Neuronal stem cell (in vitro differentiated cells): ENCODE data around the gene SDR42E2.

Experiments used
- DNase-seq: peaks from one replicate; pipeline ENCODE4 v3.0.0-alpha.2; 2013; ENCODE audit warnings: low spot score
- H2AFZ ChIP-seq: one replicate; pipeline ENCODE4 v1.6.1; 2013; ENCODE audit warnings: mild to moderate bottlenecking, low read length, inconsistent platforms
- H2AK5ac ChIP-seq: 2 replicates; pipeline ENCODE4 v1.6.1; 2013; ENCODE audit warnings: low read depth, mild to moderate bottlenecking, inconsistent platforms, low read length, moderate library complexity, mixed read lengths
- H2BK120ac ChIP-seq: 2 replicates; pipeline ENCODE4 v1.6.1; 2013; ENCODE audit warnings: low read depth, mild to moderate bottlenecking, inconsistent platforms, low read length, moderate library complexity, mixed read lengths
- H2BK12ac ChIP-seq: one replicate; pipeline ENCODE4 v1.6.1; 2013; ENCODE audit warnings: low read length, inconsistent platforms
- H2BK15ac ChIP-seq: 2 replicates; pipeline ENCODE4 v1.6.1; 2013; ENCODE audit warnings: mild to moderate bottlenecking, low read length, inconsistent platforms, mixed read lengths
- H2BK5ac ChIP-seq: one replicate; pipeline ENCODE4 v1.6.1; 2013; ENCODE audit warnings: inconsistent platforms, mild to moderate bottlenecking, low read length, moderate library complexity
- H3K14ac ChIP-seq: one replicate; pipeline ENCODE4 v1.6.1; 2013; ENCODE audit warnings: low read length, inconsistent platforms
- H3K18ac ChIP-seq: 2 replicates; pipeline ENCODE4 v1.6.1; 2013; ENCODE audit warnings: low read length, inconsistent platforms
- H3K23ac ChIP-seq: 2 replicates; pipeline ENCODE4 v1.6.1; 2013; ENCODE audit warnings: low read depth, mild to moderate bottlenecking, mixed read lengths, low read length, inconsistent platforms; ENCODE audit not compliant: poor library complexity
- H3K27ac ChIP-seq: replicated peaks from 3 replicates; pipeline ENCODE4 v1.5.1; 2013; ENCODE audit warnings: low read length, inconsistent platforms
- H3K27me3 ChIP-seq, 3 experiments: 2 replicates each; pipeline ENCODE4 v1.6.1; 2013; ENCODE audit warnings: low read length in 3 of 3, mild to moderate bottlenecking in 2 of 3, inconsistent platforms in 1 of 3, low read depth in 1 of 3, mixed read lengths in 1 of 3, moderate library complexity in 1 of 3; ENCODE audit not compliant: control insufficient read depth in 3 of 3, insufficient read depth in 3 of 3
- H3K36me3 ChIP-seq, 2 donors: replicated peaks in 1 of 2; 2 replicates each; pipeline ENCODE4 v1.6.1; 2013; ENCODE audit warnings: low read length in 2 of 2; ENCODE audit not compliant: control insufficient read depth in 2 of 2, insufficient read depth in 2 of 2
- H3K4ac ChIP-seq: 2 replicates; pipeline ENCODE4 v1.6.1; 2013; ENCODE audit warnings: inconsistent platforms, mild to moderate bottlenecking, low read length, moderate library complexity
- H3K4me1 ChIP-seq, 2 donors: 1 replicate in 1 of 2; 2 replicates in 1 of 2; pipeline ENCODE4 v1.6.1; 2013; ENCODE audit warnings: low read length in 2 of 2, low read depth in 1 of 2; ENCODE audit not compliant: control insufficient read depth in 2 of 2, insufficient read depth in 1 of 2
- H3K4me2 ChIP-seq: one replicate; pipeline ENCODE4 v1.6.1; 2013; ENCODE audit warnings: mild to moderate bottlenecking, low read length, inconsistent platforms; ENCODE audit not compliant: insufficient read depth, poor library complexity, severe bottlenecking
- H3K4me3 ChIP-seq, 2 donors: 2 replicates each; pipeline ENCODE4 v1.5.1; 2013; ENCODE audit warnings: low read length in 2 of 2, mild to moderate bottlenecking in 2 of 2, inconsistent platforms in 1 of 2, moderate library complexity in 1 of 2
- H3K79me1 ChIP-seq: one replicate; pipeline ENCODE4 v1.6.1; 2013; ENCODE audit warnings: low read depth, mild to moderate bottlenecking, inconsistent platforms, low read length, moderate library complexity
- H3K9ac ChIP-seq: one replicate; pipeline ENCODE4 v1.6.1; 2013; ENCODE audit warnings: mild to moderate bottlenecking, low read depth, low read length, inconsistent platforms; ENCODE audit not compliant: poor library complexity
- H3K9me3 ChIP-seq, 2 donors: replicated peaks in 1 of 2; 2 replicates each; pipeline versions ENCODE3 to v1.6.1; 2013; ENCODE audit warnings: low read length in 2 of 2, mild to moderate bottlenecking in 2 of 2, inconsistent platforms in 1 of 2, low read depth in 1 of 2, mixed read lengths in 1 of 2, moderate library complexity in 1 of 2; ENCODE audit not compliant: control insufficient read depth in 2 of 2, insufficient read depth in 1 of 2
- H4K8ac ChIP-seq: one replicate; pipeline ENCODE4 v1.6.1; 2013; ENCODE audit warnings: low read depth, mild to moderate bottlenecking, inconsistent platforms, low read length, moderate library complexity
- H4K91ac ChIP-seq: one replicate; pipeline ENCODE4 v1.6.1; 2013; ENCODE audit warnings: low read length, low read depth, mild to moderate bottlenecking, inconsistent platforms; ENCODE audit not compliant: poor library complexity
- WGBS, 2 donors: extraction: QIAGEN DNeasy Blood & Tissue Kit; methylation state at CpG; one replicate each; pipeline ENCODE4 v1.1.7; 2013; ENCODE audit warnings: missing lambda C conversion rate in 2 of 2, mixed read lengths in 1 of 2; ENCODE audit not compliant: insufficient read length in 2 of 2, insufficient replicate concordance in 1 of 2; ENCODE audit errors: extremely low coverage in 2 of 2; 5-methylcytosine and 5-hydroxymethylcytosine counted together

The SDR42E2 gene

GRCh38 chr16:22193063-22193411, 30.7 kb downstream of the SDR42E2 start:
- WGBS, 2 donors: no CpG with 5 or more reads among the region's 2 CpGs
- no peak overlapping the region for H2BK15ac ChIP-seq
- no peaks in the 10 kb centered on the region for H3K9me3 ChIP-seq
- H3K18ac ChIP-seq: no peak overlapping the region
- no peak for DNase-seq
- H4K8ac ChIP-seq: no peak overlapping the region
- H2AK5ac ChIP-seq: no peak overlapping the region
- H2BK5ac ChIP-seq: no peak overlapping the region
- H3K4me1 ChIP-seq: peaks cover 0 to 4% of the 10 kb centered on the region in 2 donors
- H2BK12ac ChIP-seq: no peak overlapping the region
- H2BK120ac ChIP-seq: no peak overlapping the region
- H3K27me3 ChIP-seq: peaks cover 0 to 12% (median 6%) of the 10 kb centered on the region in 3 experiments
- no peak overlapping the region for H3K27ac ChIP-seq
- no peak overlapping the region for H3K14ac ChIP-seq
- no peak overlapping the region for H3K4ac ChIP-seq
- no peak overlapping the region for H4K91ac ChIP-seq
- no peaks in the 10 kb centered on the region for H3K36me3 ChIP-seq
- H3K4me3 ChIP-seq: no peak overlapping the region
- no peak overlapping the region for H3K23ac ChIP-seq
- H3K9ac ChIP-seq: no peak overlapping the region
- H3K4me2 ChIP-seq: no peak overlapping the region
- H2AFZ ChIP-seq: no peak overlapping the region
- H3K79me1 ChIP-seq: no peaks in the 10 kb centered on the region

- H3K14ac ChIP-seq: no peak overlapping the region
- WGBS, 2 donors: no CpG with 5 or more reads among the region's 9 CpGs
- H2AFZ ChIP-seq: peak overlapping the region; percentile 41
- H2BK15ac ChIP-seq: no peak overlapping the region
- H3K9me3 ChIP-seq: no peaks in the 10 kb centered on the region
- no peak for DNase-seq
- no peak overlapping the region for H3K23ac ChIP-seq
- H3K4me2 ChIP-seq: no peak overlapping the region
- no peak overlapping the region for H3K18ac ChIP-seq
- no peak overlapping the region for H2BK120ac ChIP-seq
- no peaks in the 10 kb centered on the region for H3K79me1 ChIP-seq
- no peak overlapping the region for H3K27ac ChIP-seq
- H3K4ac ChIP-seq: no peak overlapping the region
- H2BK5ac ChIP-seq: no peak overlapping the region
- H2BK12ac ChIP-seq: no peak overlapping the region
- H4K91ac ChIP-seq: no peak overlapping the region
- peak overlapping the region; percentile 6 for H2AK5ac ChIP-seq
- H3K4me1 ChIP-seq: peaks cover 0 to 4% of the 10 kb centered on the region in 2 donors
- no peaks in the 10 kb centered on the region for H3K36me3 ChIP-seq
- H4K8ac ChIP-seq: no peak overlapping the region
- H3K4me3 ChIP-seq: no peak overlapping the region
- no peak overlapping the region for H3K9ac ChIP-seq
- H3K27me3 ChIP-seq: peaks cover 0 to 2% (median 0%) of the 10 kb centered on the region in 3 experiments
Measured at GRCh38 chr16:22194707-22195444, 32.6 kb downstream of the SDR42E2 start.

GRCh38 chr16:22195445-22195694, 33.1 kb downstream of the SDR42E2 start:
- no peak overlapping the region for H2BK15ac ChIP-seq
- H3K4ac ChIP-seq: no peak overlapping the region
- H2AK5ac ChIP-seq: no peak overlapping the region
- no peak overlapping the region for H4K91ac ChIP-seq
- H3K23ac ChIP-seq: no peak overlapping the region
- no peak for DNase-seq
- no peak overlapping the region for H2BK120ac ChIP-seq
- no peaks in the 10 kb centered on the region for H3K27me3 ChIP-seq
- H3K9me3 ChIP-seq: no peaks in the 10 kb centered on the region
- H3K18ac ChIP-seq: no peak overlapping the region
- no peak overlapping the region for H3K4me2 ChIP-seq
- no peak overlapping the region for H4K8ac ChIP-seq
- no peaks in the 10 kb centered on the region for H3K79me1 ChIP-seq
- no peak overlapping the region for H2BK12ac ChIP-seq
- H3K14ac ChIP-seq: no peak overlapping the region
- no peaks in the 10 kb centered on the region for H3K36me3 ChIP-seq
- peak overlapping the region; percentile 41 for H2AFZ ChIP-seq
- H2BK5ac ChIP-seq: no peak overlapping the region
- no peak overlapping the region for H3K27ac ChIP-seq
- H3K4me1 ChIP-seq: peaks cover 0 to 4% of the 10 kb centered on the region in 2 donors
- H3K9ac ChIP-seq: no peak overlapping the region
- no peak overlapping the region for H3K4me3 ChIP-seq

- no peak overlapping the region for H4K8ac ChIP-seq
- H3K4ac ChIP-seq: no peak overlapping the region
- no peaks in the 10 kb centered on the region for H3K79me1 ChIP-seq
- peak overlapping the region; percentile 72 to 87 for H3K4me3 ChIP-seq
- DNase-seq: peak; percentile 95
- H2BK12ac ChIP-seq: no peak overlapping the region
- H3K27me3 ChIP-seq: no peaks in the 10 kb centered on the region
- no peak overlapping the region for H4K91ac ChIP-seq
- no peak overlapping the region for H3K27ac ChIP-seq
- H2BK15ac ChIP-seq: no peak overlapping the region
- H3K4me2 ChIP-seq: peak overlapping the region; percentile 52
- no peak overlapping the region for H2AK5ac ChIP-seq
- no peak overlapping the region for H2BK5ac ChIP-seq
- peak overlapping the region; percentile 93 for H2AFZ ChIP-seq
- H3K36me3 ChIP-seq: no peaks in the 10 kb centered on the region
- H3K9me3 ChIP-seq: no peaks in the 10 kb centered on the region
- no peak overlapping the region for H3K14ac ChIP-seq
- peak overlapping the region; percentile 76 for H3K23ac ChIP-seq
- no peak overlapping the region for H3K9ac ChIP-seq
- H3K18ac ChIP-seq: no peak overlapping the region
- H3K4me1 ChIP-seq: peaks cover 0 to 4% of the 10 kb centered on the region in 2 donors
- no CpG with 5 or more reads among the region's 39 CpGs for WGBS, 2 donors
- no peak overlapping the region for H2BK120ac ChIP-seq
Measured at GRCh38 chr16:22195695-22196558, 33.6 kb downstream of the SDR42E2 start.
